WERI-Rb-1 (cell line): ENCODE data around the gene ACVR1B.

Experiments
- DNase-seq: peaks from one replicate; pipeline ENCODE4 v3.0.0-alpha.2; 2020
- H3K27ac ChIP-seq: fragments of 250-450 bp; sonication (Bioruptor Pico); 2 replicates; pipeline ENCODE4 v1.5.1; 2020; ENCODE audit warnings: mild to moderate bottlenecking, moderate library complexity
- H3K27me3 ChIP-seq: fragments of 250-450 bp; sonication (Bioruptor Pico); 2 replicates; pipeline ENCODE4 v1.5.1; 2021; ENCODE audit warnings: mild to moderate bottlenecking, low read depth, moderate library complexity; ENCODE audit not compliant: insufficient read depth, severe bottlenecking
- H3K36me3 ChIP-seq: fragments of 250-450 bp; sonication (Bioruptor Pico); 2 replicates; pipeline ENCODE4 v1.5.1; 2020; ENCODE audit warnings: mild to moderate bottlenecking, moderate library complexity
- H3K4me3 ChIP-seq: 2 replicates; pipeline ENCODE4 v1.5.1; 2011; ENCODE audit warnings: low read depth, mild to moderate bottlenecking, control low read depth, low read length
- H3K9me3 ChIP-seq: fragments of 250-450 bp; sonication (Bioruptor Pico); 2 replicates; pipeline ENCODE4 v1.5.1; 2021; ENCODE audit warnings: mild to moderate bottlenecking, moderate library complexity; ENCODE audit not compliant: severe bottlenecking
- CTCF ChIP-seq: IDR thresholded peaks from 2 replicates; pipeline ENCODE4 v1.5.1; 2011; ENCODE audit warnings: low read depth, mild to moderate bottlenecking, control low read depth, inconsistent platforms, low read length

Gene ACVR1B

GRCh38 chr12:51941011-51941581, 10.4 kb upstream of the ACVR1B start:
- TF ChIP-seq CTCF: no peak
- DNase-seq: no peak
- H3K27ac ChIP-seq: no peak overlapping the region

GRCh38 chr12:51941604-51942003, 9.9 kb upstream of the ACVR1B start:
- DNase-seq: no peak
- Histone ChIP-seq H3K36me3 (no peaks in the 10 kb centered on the region), H3K27me3 (no peaks in the 10 kb centered on the region), H3K27ac (no peak overlapping the region), H3K4me3 (no peak overlapping the region), H3K9me3 (peaks cover 7% of the 10 kb centered on the region)
- TF ChIP-seq CTCF: no peak

More at GRCh38 chr12:51941011-51941581, 10.4 kb upstream of the ACVR1B start:
- Histone ChIP-seq H3K9me3 (peaks cover 7% of the 10 kb centered on the region), H3K4me3 (no peak overlapping the region), H3K36me3 (no peaks in the 10 kb centered on the region), H3K27me3 (no peaks in the 10 kb centered on the region)

- no peak for DNase-seq
- Histone ChIP-seq H3K27ac (no peak overlapping the region), H3K9me3 (peaks cover 7% of the 10 kb centered on the region), H3K4me3 (no peak overlapping the region), H3K27me3 (no peaks in the 10 kb centered on the region), H3K36me3 (no peaks in the 10 kb centered on the region)
- TF ChIP-seq CTCF: no peak
Observed at GRCh38 chr12:51942056-51942455, 9.4 kb upstream of the ACVR1B start.

GRCh38 chr12:51942501-51943000, 8.9 kb upstream of the ACVR1B start:
- Histone ChIP-seq H3K36me3 (no peaks in the 10 kb centered on the region), H3K4me3 (no peak overlapping the region), H3K27me3 (no peaks in the 10 kb centered on the region), H3K27ac (no peak overlapping the region), H3K9me3 (peaks cover 7% of the 10 kb centered on the region)
- DNase-seq: no peak
- no peak for TF ChIP-seq CTCF

- Histone ChIP-seq H3K27me3 (no peaks in the 10 kb centered on the region), H3K27ac (no peak overlapping the region), H3K9me3 (peaks cover 7% of the 10 kb centered on the region), H3K36me3 (no peaks in the 10 kb centered on the region), H3K4me3 (no peak overlapping the region)
- DNase-seq: no peak
- no peak for TF ChIP-seq CTCF
Observed at GRCh38 chr12:51943346-51943745, 8.2 kb upstream of the ACVR1B start.
